Measurements from ENCODE around the gene EIF4E1B. TPM values are rescaled to one million over a fixed set of nuclear protein-coding genes. Genes with fewer than 3 reads are reported as not detected.

Gene EIF4E1B
- total and polyA plus RNA-seq, 10 donors: not detected

DNA sequence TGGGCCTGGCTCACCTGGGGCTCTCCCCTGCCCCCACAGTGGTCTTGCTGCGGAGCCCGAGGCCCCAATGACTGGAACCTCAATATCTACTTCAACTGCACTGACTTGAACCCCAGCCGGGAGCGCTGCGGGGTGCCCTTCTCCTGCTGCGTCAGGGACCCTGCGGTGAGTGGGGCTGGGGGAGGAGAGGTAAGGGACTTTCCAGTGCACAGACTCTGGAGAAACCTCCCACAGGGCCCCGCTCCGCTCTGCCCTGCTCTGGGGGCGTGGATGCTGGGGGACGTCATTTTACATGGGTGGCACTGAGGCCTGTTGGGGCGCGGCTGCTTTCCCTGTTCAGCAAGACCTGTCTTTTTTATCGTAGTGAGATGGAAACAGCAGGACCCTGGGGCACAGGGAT lies 24.4 kb downstream of the EIF4E1B start:
- no peaks in the 10 kb centered on the region for H3K9me3 ChIP-seq
- H3K4me3 ChIP-seq: no peak overlapping the region
- H3K27me3 ChIP-seq (replicated peaks in 1 of 7): no peaks in the 10 kb centered on the region
- H3K4me1 ChIP-seq: peaks cover 12 to 71% (median 45%) of the 10 kb centered on the region in 6 donors
- intact Hi-C loops (cut with DNase I; ENCODE audit: low total_unique reads): no loop called here
- no peak overlapping the region for H3K27ac ChIP-seq
- peak; percentile 74 for DNase-seq
- 89 to 95% (median 94%) methylated on average over 7 to 14 of the region's 14 CpGs for WGBS, 5 donors
- H3K36me3 ChIP-seq: peaks cover 0 to 57% (median 28%) of the 10 kb centered on the region in 6 donors
- no peak for TF ChIP-seq POLR2A (IDR thresholded peaks at IDR 0.05)
- TF ChIP-seq POLR2AphosphoS5 (IDR thresholded peaks at IDR 0.05): no peak
- TF ChIP-seq, protein P1, sequence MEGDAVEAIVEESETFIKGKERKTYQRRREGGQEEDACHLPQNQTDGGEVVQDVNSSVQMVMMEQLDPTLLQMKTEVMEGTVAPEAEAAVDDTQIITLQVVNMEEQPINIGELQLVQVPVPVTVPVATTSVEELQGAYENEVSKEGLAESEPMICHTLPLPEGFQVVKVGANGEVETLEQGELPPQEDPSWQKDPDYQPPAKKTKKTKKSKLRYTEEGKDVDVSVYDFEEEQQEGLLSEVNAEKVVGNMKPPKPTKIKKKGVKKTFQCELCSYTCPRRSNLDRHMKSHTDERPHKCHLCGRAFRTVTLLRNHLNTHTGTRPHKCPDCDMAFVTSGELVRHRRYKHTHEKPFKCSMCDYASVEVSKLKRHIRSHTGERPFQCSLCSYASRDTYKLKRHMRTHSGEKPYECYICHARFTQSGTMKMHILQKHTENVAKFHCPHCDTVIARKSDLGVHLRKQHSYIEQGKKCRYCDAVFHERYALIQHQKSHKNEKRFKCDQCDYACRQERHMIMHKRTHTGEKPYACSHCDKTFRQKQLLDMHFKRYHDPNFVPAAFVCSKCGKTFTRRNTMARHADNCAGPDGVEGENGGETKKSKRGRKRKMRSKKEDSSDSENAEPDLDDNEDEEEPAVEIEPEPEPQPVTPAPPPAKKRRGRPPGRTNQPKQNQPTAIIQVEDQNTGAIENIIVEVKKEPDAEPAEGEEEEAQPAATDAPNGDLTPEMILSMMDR (IDR thresholded peaks at IDR 0.05 in 8 of 11, conservative IDR thresholded peaks at IDR 0.05 in 3 of 11): no peak

DNA sequence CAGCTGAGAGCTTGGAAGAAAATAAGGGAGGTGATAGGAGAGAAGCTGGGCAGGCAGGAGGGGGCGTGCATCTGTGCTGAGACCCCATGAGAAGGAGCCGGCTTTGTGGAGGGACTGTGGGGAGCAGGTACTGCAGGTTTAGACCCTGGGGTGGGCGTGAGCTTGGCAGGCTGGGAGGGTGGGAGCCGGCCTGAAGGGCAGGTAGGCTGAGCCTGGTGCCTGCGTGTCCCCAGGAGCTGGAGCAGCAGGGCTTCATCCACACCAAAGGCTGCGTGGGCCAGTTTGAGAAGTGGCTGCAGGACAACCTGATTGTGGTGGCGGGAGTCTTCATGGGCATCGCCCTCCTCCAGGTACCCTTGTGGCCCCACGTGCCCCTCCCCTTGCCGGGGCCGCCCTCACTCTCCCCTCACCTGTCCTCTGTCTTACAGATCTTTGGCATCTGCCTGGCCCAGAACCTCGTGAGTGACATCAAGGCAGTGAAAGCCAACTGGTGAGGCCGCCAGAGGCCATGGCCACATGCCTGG lies 26.1 kb downstream of the EIF4E1B start:
- peak; percentile 75 for DNase-seq
- H3K4me1 ChIP-seq: peaks cover 12 to 67% (median 50%) of the 10 kb centered on the region in 6 donors
- no peak overlapping the region for H3K4me3 ChIP-seq
- no peak overlapping the region for H3K27ac ChIP-seq
- TF ChIP-seq POLR2AphosphoS5 (IDR thresholded peaks at IDR 0.05) (no peak), POLR2A (IDR thresholded peaks at IDR 0.05) (no peak)
- TF ChIP-seq, protein P1 (IDR thresholded peaks at IDR 0.05 in 8 of 11, conservative IDR thresholded peaks at IDR 0.05 in 3 of 11): no peak
- no peaks in the 10 kb centered on the region for H3K9me3 ChIP-seq
- 91 to 93% (median 93%) methylated on average over 11 to 13 of the region's 13 CpGs for WGBS, 5 donors
- no peaks in the 10 kb centered on the region for H3K27me3 ChIP-seq (replicated peaks in 1 of 7)
- intact Hi-C loops (cut with DNase I; ENCODE audit: low total_unique reads): no loop called here
- peaks cover 0 to 57% (median 28%) of the 10 kb centered on the region in 6 donors for H3K36me3 ChIP-seq

DNA sequence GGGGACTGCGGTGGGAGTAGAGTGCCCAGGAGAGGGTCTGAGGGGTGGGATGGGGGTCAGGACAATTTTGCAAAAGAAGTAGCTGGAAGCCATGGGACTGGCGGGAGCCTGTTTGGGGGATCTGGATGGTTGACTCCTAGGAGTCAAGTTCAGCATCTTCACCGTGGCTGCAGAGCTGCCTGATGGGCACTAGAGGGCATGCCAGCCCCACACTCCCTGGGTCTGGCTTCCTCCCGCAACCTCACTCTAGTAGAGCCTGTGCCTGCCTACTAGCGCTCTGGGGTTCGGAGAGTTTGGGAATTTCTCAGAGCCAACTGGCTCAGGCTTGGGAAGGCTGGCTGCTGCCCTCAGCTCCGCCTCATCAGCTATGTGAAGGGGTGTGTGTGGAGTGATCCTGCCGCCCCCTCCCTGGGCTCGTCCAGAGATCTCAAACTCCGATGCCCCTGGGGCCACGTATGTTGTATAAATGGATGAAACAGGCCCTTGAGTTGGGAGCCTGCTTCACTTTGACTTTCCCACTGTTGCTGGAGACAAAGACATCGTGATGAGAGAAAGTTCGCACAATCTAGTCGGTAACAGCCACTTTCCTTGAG lies 27.6 kb downstream of the EIF4E1B start:
- peak overlapping the region in 5 of 8 donors; percentile 29 to 81 (median 59) for H3K27ac ChIP-seq
- WGBS, 5 donors: 46 to 69% (median 50%) methylated on average over 12 to 14 of the region's 14 CpGs

More for the DNA sequence above, 27.6 kb downstream of the EIF4E1B start:
- intact Hi-C loops (cut with DNase I; ENCODE audit: low total_unique reads): no loop called here
- Histone ChIP-seq H3K36me3 (peaks cover 0 to 47% (median 26%) of the 10 kb centered on the region in 6 donors), H3K4me1 (peaks cover 12 to 51% (median 39%) of the 10 kb centered on the region in 6 donors), H3K9me3 (no peaks in the 10 kb centered on the region), H3K4me3 (peak overlapping the region in 2 of 8 donors; percentile 18 to 57), H3K27me3 (replicated peaks in 1 of 7) (peaks cover 0 to 9% (median 6%) of the 10 kb centered on the region in 7 donors)
- TF ChIP-seq, protein P1 (IDR thresholded peaks at IDR 0.05 in 8 of 11, conservative IDR thresholded peaks at IDR 0.05 in 3 of 11): peak; percentile 52 to 92 (median 80)
- TF ChIP-seq POLR2A (IDR thresholded peaks at IDR 0.05): no peak
- peak in 2 of 3 donors; percentile 46 to 49 for TF ChIP-seq POLR2AphosphoS5 (IDR thresholded peaks at IDR 0.05)
- DNase-seq: peak; percentile 92

Data from spleen (tissue), 11 donors.